AG04449 (cell line): Measurements from ENCODE around the gene ADGRV1.

Source experiments
- CTCF ChIA-PET: fragments of 350-600 bp; formaldehyde crosslinking; extraction: SDS; loops from one replicate; lab custom pipeline; 2021; ENCODE audit warnings: antibody characterized with exemption; lab: Yijun Ruan, JAX
- POLR2A ChIA-PET: fragments of 400-600, 350-600 bp; formaldehyde crosslinking; extraction: SDS; loops from one replicate; lab custom pipeline; 2020; ENCODE audit warnings: antibody characterized with exemption, inconsistent platforms; lab: Yijun Ruan, JAX
- DNase-seq: peaks from one replicate; pipeline ENCODE4 v3.0.0-alpha.2; 2010; ENCODE audit warnings: low read depth, low spot score
- H3K4me3 ChIP-seq: 2 replicates; pipeline ENCODE4 v1.5.1; 2011; ENCODE audit warnings: low read depth, mild to moderate bottlenecking, control low read depth, low read length
- TF ChIP-seq, protein P1 (sequence below): IDR thresholded peaks from one replicate; pipeline ENCODE4 v1.5.1; 2011; ENCODE audit warnings: mild to moderate bottlenecking, moderate library complexity, low read length, control low read depth, inconsistent platforms; ENCODE audit not compliant: insufficient read depth; ENCODE audit errors: missing control alignments

ADGRV1 gene

GRCh38 chr5:90949469-90950358, 391.1 kb downstream of the ADGRV1 start:
- POLR2A ChIA-PET: no interaction called here
- TF ChIP-seq, protein P1, sequence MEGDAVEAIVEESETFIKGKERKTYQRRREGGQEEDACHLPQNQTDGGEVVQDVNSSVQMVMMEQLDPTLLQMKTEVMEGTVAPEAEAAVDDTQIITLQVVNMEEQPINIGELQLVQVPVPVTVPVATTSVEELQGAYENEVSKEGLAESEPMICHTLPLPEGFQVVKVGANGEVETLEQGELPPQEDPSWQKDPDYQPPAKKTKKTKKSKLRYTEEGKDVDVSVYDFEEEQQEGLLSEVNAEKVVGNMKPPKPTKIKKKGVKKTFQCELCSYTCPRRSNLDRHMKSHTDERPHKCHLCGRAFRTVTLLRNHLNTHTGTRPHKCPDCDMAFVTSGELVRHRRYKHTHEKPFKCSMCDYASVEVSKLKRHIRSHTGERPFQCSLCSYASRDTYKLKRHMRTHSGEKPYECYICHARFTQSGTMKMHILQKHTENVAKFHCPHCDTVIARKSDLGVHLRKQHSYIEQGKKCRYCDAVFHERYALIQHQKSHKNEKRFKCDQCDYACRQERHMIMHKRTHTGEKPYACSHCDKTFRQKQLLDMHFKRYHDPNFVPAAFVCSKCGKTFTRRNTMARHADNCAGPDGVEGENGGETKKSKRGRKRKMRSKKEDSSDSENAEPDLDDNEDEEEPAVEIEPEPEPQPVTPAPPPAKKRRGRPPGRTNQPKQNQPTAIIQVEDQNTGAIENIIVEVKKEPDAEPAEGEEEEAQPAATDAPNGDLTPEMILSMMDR: no peak
- DNase-seq: no peak
- H3K4me3 ChIP-seq: no peak overlapping the region
- CTCF ChIA-PET: no interaction called here

DNA sequence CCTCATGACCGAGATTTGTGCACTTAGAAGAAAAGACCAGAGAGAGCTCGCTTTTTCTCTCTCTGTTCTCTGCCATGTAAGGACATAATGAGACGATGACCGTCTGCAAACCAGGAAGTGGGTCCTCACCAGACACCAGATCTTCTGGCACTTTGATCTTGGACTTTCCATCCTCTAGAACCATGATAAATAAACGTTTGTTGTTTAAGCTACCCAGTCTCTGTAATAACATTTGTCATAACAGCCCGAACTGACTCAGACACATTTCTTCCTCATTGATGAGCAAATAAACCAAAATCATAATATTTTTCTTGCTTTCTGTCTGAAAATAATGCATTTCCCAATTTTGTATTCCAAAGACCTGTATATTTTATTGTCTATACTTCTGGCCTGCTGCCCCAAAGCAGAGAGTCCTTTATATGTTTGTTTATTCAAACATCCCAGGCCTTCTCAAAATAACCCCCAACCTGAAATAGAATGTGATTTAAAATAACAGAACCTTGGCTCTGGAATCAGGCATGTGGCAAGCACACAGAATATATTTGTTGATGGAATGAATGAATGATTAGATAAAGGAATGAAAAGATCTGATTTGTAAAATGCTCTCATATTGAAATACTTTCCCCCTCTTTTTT, 396.5 kb downstream of the ADGRV1 start:
- POLR2A ChIA-PET: no interaction called here
- CTCF ChIA-PET: no interaction called here
- TF ChIP-seq, protein P1: no peak

DNA sequence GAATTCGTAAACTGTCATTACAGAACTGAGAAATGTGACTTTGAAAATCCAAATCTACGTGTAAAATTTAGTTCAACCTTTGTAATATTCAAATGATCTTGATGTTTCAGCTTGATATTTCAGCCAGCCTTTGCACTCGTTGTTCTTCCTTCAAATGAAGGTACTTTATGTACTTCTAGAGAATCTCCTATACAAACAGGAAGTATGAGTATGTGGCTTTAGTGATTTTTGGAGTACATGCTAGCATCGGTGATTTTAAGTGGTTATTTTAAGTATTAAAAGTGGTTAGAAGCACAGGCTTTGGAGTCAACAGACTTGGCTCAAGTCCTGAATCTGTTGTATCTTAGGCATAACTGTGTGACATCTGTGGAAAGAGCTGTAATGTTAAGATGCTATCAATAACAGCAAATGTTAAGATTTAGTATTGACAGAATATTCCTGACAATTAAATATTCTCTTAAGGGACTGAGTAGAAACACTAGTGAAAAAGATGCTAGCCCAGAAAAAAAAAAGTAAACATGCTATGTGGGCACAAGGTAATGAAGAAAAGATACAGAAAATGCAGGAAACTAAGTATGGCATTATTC, 398.0 kb downstream of the ADGRV1 start:
- POLR2A ChIA-PET: no interaction called here
- CTCF ChIA-PET: no interaction called here
- H3K4me3 ChIP-seq: no peak overlapping the region
- DNase-seq: no peak
- TF ChIP-seq, protein P1: no peak

More for the DNA sequence above, 396.5 kb downstream of the ADGRV1 start:
- no peak for DNase-seq
- H3K4me3 ChIP-seq: no peak overlapping the region

- CTCF ChIA-PET: no interaction called here
- DNase-seq: no peak
- POLR2A ChIA-PET: no interaction called here
- no peak overlapping the region for H3K4me3 ChIP-seq
- TF ChIP-seq, protein P1: no peak
Observed at GRCh38 chr5:90957906-90958305, 399.3 kb downstream of the ADGRV1 start.

DNA sequence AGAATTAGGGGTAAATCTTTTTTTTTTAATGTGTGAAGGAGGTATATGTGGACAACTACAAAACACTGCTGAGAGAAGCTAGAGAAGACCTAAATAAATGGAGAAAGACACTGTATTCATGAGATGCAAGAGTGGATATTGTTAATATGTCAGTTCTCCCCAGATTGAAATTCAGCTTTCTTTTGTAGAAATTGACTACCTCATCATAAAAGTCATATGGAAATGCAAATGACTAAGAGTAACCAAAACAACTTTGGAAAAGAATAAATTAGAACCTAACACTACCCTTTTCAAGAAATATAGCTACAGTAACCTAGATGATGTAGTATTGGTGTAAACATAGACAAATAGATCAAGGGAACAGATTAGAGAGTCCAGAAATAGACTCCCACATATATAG, 400.7 kb downstream of the ADGRV1 start:
- TF ChIP-seq, protein P1: no peak
- no peak for DNase-seq
- POLR2A ChIA-PET: no interaction called here
- no peak overlapping the region for H3K4me3 ChIP-seq
- CTCF ChIA-PET: no interaction called here

DNA sequence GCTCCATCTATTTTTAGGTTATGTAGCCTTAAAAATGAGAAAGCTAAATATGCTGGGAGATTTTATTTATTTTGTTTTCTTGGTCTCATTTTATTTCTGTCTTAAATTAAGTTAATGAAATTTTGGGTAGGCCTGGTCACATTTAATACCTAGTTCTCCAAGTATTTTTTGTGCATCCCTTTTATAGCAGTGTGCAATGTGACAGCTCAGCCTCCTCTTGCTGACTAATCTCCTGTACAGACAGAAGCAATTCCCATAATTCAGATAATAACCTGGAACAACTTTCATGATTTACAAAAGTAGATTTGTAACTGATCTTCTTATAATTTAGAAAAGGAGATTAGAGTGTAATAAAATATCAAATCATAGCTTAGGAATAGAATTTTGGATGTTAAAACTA, 403.9 kb downstream of the ADGRV1 start:
- H3K4me3 ChIP-seq: no peak overlapping the region
- POLR2A ChIA-PET: no interaction called here
- CTCF ChIA-PET: interaction anchor here (0.7 kb wide), 1 partner anchor 125 kb away, joined by 3 read pairs; no protein-coding TSS in a partner anchor
- TF ChIP-seq, protein P1: no peak
- no peak for DNase-seq
